GM11168 (cell line): Measurements from ENCODE around the gene SLC23A1.
"Not testable (repeated sequence)": the region's sequence is repeated elsewhere in the genome, so short reads cannot be mapped to it uniquely, and the experiment has no call there.

ENCODE experiments used
- in situ Hi-C: fragments of 300-500 bp; cut with MboI; formaldehyde crosslinking; loops from one replicate; pipeline ENCODE4 v1.12.0; 2022; ENCODE audit warnings: low sequenced_read_pairs; ENCODE audit not compliant: unreplicated experiment

Gene SLC23A1

GRCh38 chr5:139409116-139409515 lies 26.0 kb upstream of the SLC23A1 start:
- in situ Hi-C loops: not testable (repeated sequence)

- in situ Hi-C loops: no loop called here
Measured at GRCh38 chr5:139408191-139408590, 25.1 kb upstream of the SLC23A1 start.

- in situ Hi-C loops: no loop called here
Measured at GRCh38 chr5:139407517-139407916, 24.4 kb upstream of the SLC23A1 start.

GRCh38 chr5:139406963-139407362 lies 23.9 kb upstream of the SLC23A1 start:
- in situ Hi-C loops: no loop called here

- in situ Hi-C loops: no loop called here
Measured at GRCh38 chr5:139404484-139404840, 21.4 kb upstream of the SLC23A1 start.

GRCh38 chr5:139403787-139404483 lies 20.8 kb upstream of the SLC23A1 start, which contains the start of gene SPATA24:
Gene SPATA24 (minus strand): TSS chr5:139404089. CDS start chr5:139404060, 29 bp downstream.
- in situ Hi-C loops: no loop called here

- in situ Hi-C loops: no loop called here
Measured at GRCh38 chr5:139403418-139403786, 20.3 kb upstream of the SLC23A1 start.

- in situ Hi-C loops: no loop called here
Measured at GRCh38 chr5:139402561-139403158, 19.6 kb upstream of the SLC23A1 start.

GRCh38 chr5:139401546-139401945 lies 18.4 kb upstream of the SLC23A1 start:
- in situ Hi-C loops: no loop called here

- in situ Hi-C loops: no loop called here
Measured at GRCh38 chr5:139399501-139400121, 16.5 kb upstream of the SLC23A1 start.

- in situ Hi-C loops: no loop called here
Measured at GRCh38 chr5:139397921-139398320, 14.8 kb upstream of the SLC23A1 start.

GRCh38 chr5:139396691-139397090 lies 13.6 kb upstream of the SLC23A1 start:
- in situ Hi-C loops: no loop called here

- in situ Hi-C loops: no loop called here
Measured at GRCh38 chr5:139395844-139396640, 12.9 kb upstream of the SLC23A1 start.

GRCh38 chr5:139394654-139395566 lies 11.8 kb upstream of the SLC23A1 start, which contains the start of gene PROB1:
Gene PROB1 (minus strand): TSS chr5:139395104. CDS start chr5:139395081, 23 bp downstream.
- in situ Hi-C loops: no loop called here

- in situ Hi-C loops: no loop called here
Measured at GRCh38 chr5:139394123-139394653, 11.1 kb upstream of the SLC23A1 start.

GRCh38 chr5:139393497-139394122 lies 10.5 kb upstream of the SLC23A1 start:
- in situ Hi-C loops: no loop called here

GRCh38 chr5:139392678-139393496 lies 9.8 kb upstream of the SLC23A1 start:
- in situ Hi-C loops: no loop called here

- in situ Hi-C loops: no loop called here
Measured at GRCh38 chr5:139392324-139392677, 9.2 kb upstream of the SLC23A1 start.
